GM12878 (cell line): ENCODE data around the gene STIL. TPM values are rescaled to one million over a fixed set of nuclear protein-coding genes. Genes with fewer than 3 reads are reported as not detected.

Experiments
- ATAC-seq: fragments of 200-7000 bp; cut with Tn5 transposase; 3 replicates; pipeline ENCODE4 v1.9.1; 2020; ENCODE audit warnings: mild to moderate bottlenecking, moderate library complexity
- BruUV-seq: library from RNA; stranded (reverse); fragments of 400-500 nt; replicated peaks from 2 replicates; lab custom pipeline; 2021; lab: Mats Ljungman, UMichigan
- CTCF ChIA-PET: fragments of 300-600 bp; sonication (Branson Sonifier 250); formaldehyde crosslinking; extraction: SDS; loops from one replicate; lab custom pipeline; 2021; ENCODE audit warnings: inconsistent platforms; lab: Yijun Ruan, JAX
- POLR2A ChIA-PET: fragments of 350-600 bp; formaldehyde crosslinking; extraction: SDS; loops from one replicate; lab custom pipeline; 2021; ENCODE audit warnings: inconsistent platforms; lab: Charles Lee
- RAD21 ChIA-PET: fragments of 300-600 bp; sonication (Branson Sonifier 250); formaldehyde crosslinking; loops from one replicate; lab custom pipeline; 2023; ENCODE audit warnings: antibody characterized with exemption; ENCODE audit not compliant: unreplicated experiment; lab: Charles Lee
- SMC1A ChIA-PET: fragments of 300-600 bp; sonication (Branson Sonifier 250); formaldehyde crosslinking; loops from one replicate; lab custom pipeline; 2023; ENCODE audit not compliant: unreplicated experiment, uncharacterized antibody; lab: Charles Lee
- DNase-seq: peaks from one replicate; pipeline ENCODE4 v3.0.0-alpha.2; 2011; ENCODE audit warnings: low read depth, low spot score
- FAIRE-seq: peaks from 3 replicates; lab custom pipeline; 2011; peaks lifted over from hg19 to GRCh38; lab: Jason Lieb, UNC
- H2AFZ ChIP-seq: 2 replicates; pipeline ENCODE4 v1.6.0; 2011; ENCODE audit warnings: low read depth, low read length, control low read depth; ENCODE audit not compliant: control insufficient read depth
- H3K27ac ChIP-seq: 2 replicates; pipeline ENCODE4 v1.5.1; 2011; ENCODE audit warnings: control low read depth; ENCODE audit not compliant: control insufficient read depth, insufficient read depth
- H3K27me3 ChIP-seq, 2 experiments: replicated peaks in 1 of 2; 2 replicates each; pipeline versions ENCODE4 v1.6.0 to v1.6.1; 2011; ENCODE audit warnings: low read length in 1 of 2; ENCODE audit not compliant: control insufficient read depth in 2 of 2, insufficient read depth in 2 of 2
- H3K36me3 ChIP-seq, 2 experiments: 2 replicates each; pipeline ENCODE4 v1.5.1; 2011; ENCODE audit warnings: low read length in 1 of 2; ENCODE audit not compliant: control insufficient read depth in 2 of 2, insufficient read depth in 2 of 2
- H3K4me1 ChIP-seq: 2 replicates; pipeline ENCODE4 v1.6.1; 2011; ENCODE audit warnings: mild to moderate bottlenecking, low read length, moderate library complexity, mixed read lengths; ENCODE audit not compliant: control insufficient read depth, insufficient read depth
- H3K4me2 ChIP-seq: 2 replicates; pipeline ENCODE4 v1.6.0; 2011; ENCODE audit warnings: control low read depth; ENCODE audit not compliant: control insufficient read depth, insufficient read depth
- H3K4me3 ChIP-seq: fragments of 200-600 bp; sonication (generic); 2 replicates; pipeline ENCODE4 v1.5.1; 2016
- H3K79me2 ChIP-seq: 2 replicates; pipeline ENCODE4 v1.6.0; 2011; ENCODE audit warnings: low read length; ENCODE audit not compliant: control insufficient read depth, insufficient read depth
- H3K9ac ChIP-seq: 2 replicates; pipeline ENCODE4 v1.8.0; 2011; ENCODE audit warnings: low read length, control low read depth, mixed read lengths; ENCODE audit not compliant: control insufficient read depth, insufficient read depth
- H3K9me3 ChIP-seq: replicated peaks from 3 replicates; pipeline ENCODE4 v1.5.1; 2011; ENCODE audit warnings: mild to moderate bottlenecking, low read length; ENCODE audit not compliant: control insufficient read depth, insufficient read depth
- H4K20me1 ChIP-seq: 2 replicates; pipeline ENCODE4 v1.6.0; 2011; ENCODE audit not compliant: control insufficient read depth, insufficient read depth
- BCL11A ChIP-seq: IDR thresholded peaks from 2 replicates; pipeline ENCODE4 v1.6.1; 2011; ENCODE audit warnings: low read depth, low read length
- BHLHE40 ChIP-seq, 2 experiments: fragments of 450-650 bp in 1 of 2; IDR thresholded peaks; 2 replicates each; pipeline ENCODE4 v1.6.1; 2011 to 2017; ENCODE audit warnings: low read depth in 2 of 2, borderline replicate concordance in 1 of 2, improper control_type of control experiment in 1 of 2, low read length in 1 of 2, mild to moderate bottlenecking in 1 of 2
- CEBPB ChIP-seq, 2 experiments: fragments of 150-350 bp in 1 of 2; IDR thresholded peaks; 2 replicates each; pipeline ENCODE4 v1.6.1; 2012 to 2014; ENCODE audit warnings: low read depth in 2 of 2, low read length in 2 of 2, borderline replicate concordance in 1 of 2, inconsistent platforms in 1 of 2
- DPF2 ChIP-seq: fragments of 450-650 bp; IDR thresholded peaks from 2 replicates; pipeline ENCODE4 v1.6.1; 2017; ENCODE audit warnings: mild to moderate bottlenecking
- FOS ChIP-seq: IDR thresholded peaks from 3 replicates; pipeline ENCODE4 v1.6.1; 2011; ENCODE audit warnings: borderline replicate concordance; ENCODE audit not compliant: insufficient read length; ENCODE audit errors: extremely low read depth
- FOXK2 ChIP-seq: fragments of 450-650 bp; IDR thresholded peaks from 2 replicates; pipeline ENCODE4 v1.6.1; 2017; ENCODE audit warnings: mild to moderate bottlenecking, moderate library complexity
- HCFC1 ChIP-seq: fragments of 150-350 bp; IDR thresholded peaks from 2 replicates; pipeline ENCODE4 v1.6.1; 2014; ENCODE audit warnings: low read length
- LARP7 ChIP-seq: fragments of 450-650 bp; IDR thresholded peaks from 2 replicates; pipeline ENCODE4 v1.6.1; 2017; ENCODE audit warnings: mild to moderate bottlenecking
- NFIC ChIP-seq: IDR thresholded peaks from 2 replicates; pipeline ENCODE4 v1.6.1; 2012; ENCODE audit warnings: low read depth, mild to moderate bottlenecking, inconsistent platforms, low read length, moderate library complexity
- NFYB ChIP-seq: IDR thresholded peaks from 2 replicates; pipeline ENCODE4 v1.6.1; 2011; ENCODE audit warnings: low read depth, mild to moderate bottlenecking, low read length, improper control_type of control experiment, moderate library complexity; ENCODE audit not compliant: insufficient read depth
- PAX8 ChIP-seq: fragments of 450-650 bp; IDR thresholded peaks from 2 replicates; pipeline ENCODE4 v1.6.1; 2017; ENCODE audit warnings: mild to moderate bottlenecking, moderate library complexity
- RUNX3 ChIP-seq: IDR thresholded peaks from 2 replicates; pipeline ENCODE4 v1.6.1; 2012; ENCODE audit warnings: low read length, inconsistent platforms
- SMAD5 ChIP-seq: IDR thresholded peaks from 2 replicates; pipeline ENCODE4 v1.6.1; 2016; ENCODE audit warnings: antibody characterized with exemption, low read depth
- SUPT20H ChIP-seq: IDR thresholded peaks from 2 replicates; pipeline ENCODE4 v1.6.1; 2011; ENCODE audit warnings: low read depth, mild to moderate bottlenecking, low read length, moderate library complexity, borderline replicate concordance; ENCODE audit not compliant: control insufficient read depth
- WGBS: methylation state at CpG from one replicate; pipeline ENCODE4 v1.1.6; 2016; ENCODE audit warnings: low lambda C conversion rate; ENCODE audit not compliant: insufficient replicate concordance, insufficient coverage; ENCODE audit errors: missing lambda C conversion rate; 5-methylcytosine and 5-hydroxymethylcytosine counted together
- in situ Hi-C: fragments of 300-500 bp; cut with MboI; formaldehyde crosslinking; loops from 9 replicates; pipeline ENCODE4 v1.14.3; 2018; ENCODE audit warnings: mixed read lengths
- intact Hi-C: fragments of 100-400 bp; cut with micrococcal nuclease; formaldehyde crosslinking; loops from one replicate; pipeline ENCODE4 v1.14.2; 2022; ENCODE audit not compliant: unreplicated experiment
- polyA plus RNA-seq, 11 experiments: library from polyadenylated mRNA; depleted of rRNA in 4 of 11; unstranded in 6 of 11; stranded (reverse) in 5 of 11; fragments of >200 nt; fragmentation: Nextera tagmentation in 4 of 11; fragmentation: Illumina TruSeq in 1 of 11; extraction: Ambion mirVana in 4 of 11; extraction: Trizol in 1 of 11; gene quantifications; 1 replicate in 1 of 11; 2 replicates in 10 of 11; pipeline versions ENCODE4 v1.2.1 to v1.2.3, GENCODE V29; 2011 to 2016; ENCODE audit warnings: inconsistent platforms in 2 of 11, missing spikeins in 2 of 11, low read depth in 1 of 11
- total RNA-seq, 4 experiments: library from RNA; depleted of rRNA in 3 of 4; stranded (reverse); fragments of >200 nt in 3 of 4; fragmentation: Illumina TruSeq in 1 of 4; extraction: Trizol in 1 of 4; gene quantifications; 2 replicates each; pipeline versions ENCODE4 v1.2.1 to v1.2.3, GENCODE V29; 2013 to 2021
- TF ChIP-seq, protein P1 (sequence below): IDR thresholded peaks from 2 replicates; pipeline ENCODE4 v1.6.1; 2012; ENCODE audit warnings: low read length, inconsistent platforms
- TF ChIP-seq, protein P2 (sequence below): fragments of 450-650 bp; IDR thresholded peaks from 2 replicates; pipeline ENCODE4 v1.6.1; 2017; ENCODE audit warnings: mild to moderate bottlenecking

STIL gene
- total and polyA plus RNA-seq, 10 of the 15 experiments (the other 5 are each of a cell fraction or from before 2014, with no cell fraction given), result 6.0 to 35.1 (median 26.5) TPM

DNA sequence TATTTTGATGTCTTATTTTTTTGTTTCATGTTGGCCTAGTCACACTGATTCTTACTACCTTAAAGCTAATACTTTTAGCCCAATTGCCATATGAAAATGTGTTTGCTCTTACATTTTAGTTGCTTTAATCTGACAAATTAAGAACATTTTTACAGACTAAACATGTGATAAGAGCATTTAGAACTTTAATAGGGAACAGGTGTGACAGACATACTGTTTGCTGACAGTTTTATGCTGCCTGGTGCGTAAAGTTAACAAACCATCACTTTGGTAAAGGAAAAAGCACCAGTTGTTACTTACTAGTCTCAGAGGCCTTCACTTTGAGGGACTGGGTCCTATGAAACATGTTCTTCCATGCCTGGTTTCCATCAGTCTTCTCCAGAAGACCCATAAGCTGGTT is 34.3 kb upstream of the STIL start (continued):
- TF ChIP-seq LARP7 (no peak), BCL11A (no peak), HCFC1 (no peak), DPF2 (no peak), FOS (no peak)
- TF ChIP-seq, protein P1, sequence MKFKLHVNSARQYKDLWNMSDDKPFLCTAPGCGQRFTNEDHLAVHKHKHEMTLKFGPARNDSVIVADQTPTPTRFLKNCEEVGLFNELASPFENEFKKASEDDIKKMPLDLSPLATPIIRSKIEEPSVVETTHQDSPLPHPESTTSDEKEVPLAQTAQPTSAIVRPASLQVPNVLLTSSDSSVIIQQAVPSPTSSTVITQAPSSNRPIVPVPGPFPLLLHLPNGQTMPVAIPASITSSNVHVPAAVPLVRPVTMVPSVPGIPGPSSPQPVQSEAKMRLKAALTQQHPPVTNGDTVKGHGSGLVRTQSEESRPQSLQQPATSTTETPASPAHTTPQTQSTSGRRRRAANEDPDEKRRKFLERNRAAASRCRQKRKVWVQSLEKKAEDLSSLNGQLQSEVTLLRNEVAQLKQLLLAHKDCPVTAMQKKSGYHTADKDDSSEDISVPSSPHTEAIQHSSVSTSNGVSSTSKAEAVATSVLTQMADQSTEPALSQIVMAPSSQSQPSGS, result no peak

DNA sequence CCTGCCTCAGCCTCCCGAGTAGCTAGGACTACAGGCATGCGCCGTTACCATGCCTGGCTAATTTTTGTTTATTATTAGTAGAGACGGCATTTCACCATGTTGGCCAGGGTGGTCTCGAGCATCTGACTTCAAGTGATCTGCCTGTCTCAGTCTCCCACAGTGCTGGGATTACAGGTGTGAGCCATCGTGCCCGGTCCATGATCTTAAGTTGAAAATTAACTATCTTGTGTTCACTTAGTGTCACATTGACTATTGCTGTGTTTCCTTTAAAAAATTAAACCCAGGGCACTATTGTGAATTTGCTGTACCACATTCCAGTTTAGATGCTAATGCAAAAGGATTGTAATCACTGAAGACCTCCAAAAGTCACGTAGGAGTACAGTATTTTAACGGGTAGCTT is 33.8 kb upstream of the STIL start:
- peaks cover 14% of the 10 kb centered on the region for H3K79me2 ChIP-seq
- FAIRE-seq, result no peak
- no peak overlapping the region for H2AFZ ChIP-seq
- ChIA-PET POLR2A (interaction anchor here (1.8 kb wide), 1 partner anchor 13 kb away, joined by 5 read pairs; no protein-coding TSS in a partner anchor), SMC1A (interaction anchor here (2.9 kb wide), 1 partner anchor 10 kb away, joined by 20 read pairs; no protein-coding TSS in a partner anchor), RAD21 (no interaction called here), CTCF (interaction anchor here (0.6 kb wide), 1 partner anchor 169 kb away, joined by 4 read pairs; no protein-coding TSS in a partner anchor)
- H3K36me3 ChIP-seq, result peaks cover 0 to 5% of the 10 kb centered on the region in 2 experiments; a peak in 2 of 4 replicates
- peaks cover 4% of the 10 kb centered on the region; the same call in 1 of the 2 replicates for H3K4me1 ChIP-seq
- intact Hi-C loops (no loop called here), in situ Hi-C loops (no loop called here)
- no peaks in the 10 kb centered on the region for H4K20me1 ChIP-seq
- DNase-seq, result no peak
- no peak overlapping the region for H3K4me2 ChIP-seq
- ATAC-seq, result no peak
- no peak for TF ChIP-seq CEBPB (IDR thresholded peaks at IDR 0.05; ENCODE audit: borderline replicate concordance in 1 of 2, low read depth in 2 of 2, low read length in 2 of 2)
- no peak for TF ChIP-seq PAX8
- TF ChIP-seq NFYB, result no peak
- TF ChIP-seq, protein P2, sequence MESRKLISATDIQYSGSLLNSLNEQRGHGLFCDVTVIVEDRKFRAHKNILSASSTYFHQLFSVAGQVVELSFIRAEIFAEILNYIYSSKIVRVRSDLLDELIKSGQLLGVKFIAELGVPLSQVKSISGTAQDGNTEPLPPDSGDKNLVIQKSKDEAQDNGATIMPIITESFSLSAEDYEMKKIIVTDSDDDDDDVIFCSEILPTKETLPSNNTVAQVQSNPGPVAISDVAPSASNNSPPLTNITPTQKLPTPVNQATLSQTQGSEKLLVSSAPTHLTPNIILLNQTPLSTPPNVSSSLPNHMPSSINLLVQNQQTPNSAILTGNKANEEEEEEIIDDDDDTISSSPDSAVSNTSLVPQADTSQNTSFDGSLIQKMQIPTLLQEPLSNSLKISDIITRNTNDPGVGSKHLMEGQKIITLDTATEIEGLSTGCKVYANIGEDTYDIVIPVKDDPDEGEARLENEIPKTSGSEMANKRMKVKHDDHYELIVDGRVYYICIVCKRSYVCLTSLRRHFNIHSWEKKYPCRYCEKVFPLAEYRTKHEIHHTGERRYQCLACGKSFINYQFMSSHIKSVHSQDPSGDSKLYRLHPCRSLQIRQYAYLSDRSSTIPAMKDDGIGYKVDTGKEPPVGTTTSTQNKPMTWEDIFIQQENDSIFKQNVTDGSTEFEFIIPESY, result no peak
- TF ChIP-seq RUNX3, result no peak
- TF ChIP-seq, protein P1, result no peak
- no peak for TF ChIP-seq BHLHE40 (IDR thresholded peaks at IDR 0.05; ENCODE audit: borderline replicate concordance in 1 of 2, low read depth in 2 of 2, low read length in 1 of 2)
- TF ChIP-seq SMAD5, result no peak
- TF ChIP-seq SUPT20H, result no peak
- no peak for TF ChIP-seq FOXK2
- no peak for TF ChIP-seq NFIC
- H3K27ac ChIP-seq, result no peak overlapping the region
- BruUV-seq, result no TSS peak
- no peak overlapping the region for H3K9ac ChIP-seq
- no peaks in the 10 kb centered on the region for H3K27me3 ChIP-seq
- H3K4me3 ChIP-seq, result no peak overlapping the region
- H3K9me3 ChIP-seq, result no peaks in the 10 kb centered on the region; the same call in 2 of the 3 replicates
- WGBS, result 99% methylated on average over 9 of the region's 9 CpGs
